ENCODE results near the gene IQCH. TPM values are rescaled to one million over a fixed set of nuclear protein-coding genes. Genes with fewer than 3 reads are reported as not detected.
"Not testable (repeated sequence)": the region's sequence is repeated elsewhere in the genome, so short reads cannot be mapped to it uniquely, and the experiment has no call there.

IQCH gene
- total RNA-seq, 1 experiment from 2014 or later: 1.1 TPM

- Mint-ChIP-seq H3K36me3 (ENCODE audit: insufficient read depth in 1 of 3, low read depth in 3 of 3) (no peaks in the 10 kb centered on the region; a peak in 1 of 7 replicates), H3K4me3 (peak overlapping the region; percentile 60 to 96)
These were observed 1.5 kb downstream of the IQCH start for GRCh38 chr15:67256051-67256450.

GRCh38 chr15:67258412-67258811, 3.8 kb downstream of the IQCH start:
- H3K4me2 ChIP-seq (ENCODE audit: insufficient read depth, insufficient read length, low read length); H4K20me1 ChIP-seq (ENCODE audit: control insufficient read depth, insufficient read depth, insufficient read length); H4K91ac ChIP-seq (ENCODE audit: insufficient read length, low read depth, low read length); H2AK5ac ChIP-seq (ENCODE audit: insufficient read length, low read length); H4K8ac ChIP-seq (replicated peaks; ENCODE audit: insufficient read length, low read depth, low read length); H2BK20ac ChIP-seq (ENCODE audit: low read depth, low read length, poor library complexity, severe bottlenecking); H3K4me3 Mint-ChIP-seq; H3K9ac ChIP-seq (ENCODE audit: extremely low read depth, insufficient read length, low read length); H3K9me3 Mint-ChIP-seq; H3K27ac ChIP-seq (ENCODE audit: insufficient read length, low read depth, low read length); H3K56ac ChIP-seq (ENCODE audit: insufficient read length, low read depth, low read length); H3K79me1 ChIP-seq (ENCODE audit: insufficient read depth, low read depth, low read length, poor library complexity, severe bottlenecking); H3K14ac ChIP-seq (ENCODE audit: insufficient read depth, low read length); H3K27ac Mint-ChIP-seq; DNase-seq; H2BK15ac ChIP-seq (ENCODE audit: low read depth, low read length); H3K23me2 ChIP-seq (ENCODE audit: insufficient read length, low read depth, low read length, poor library complexity, severe bottlenecking); H2AFZ ChIP-seq (ENCODE audit: low read length); H2BK12ac ChIP-seq (ENCODE audit: insufficient read length, low read depth, low read length); H2BK5ac ChIP-seq (ENCODE audit: insufficient read length, low read length); H3K36me3 Mint-ChIP-seq (ENCODE audit: insufficient read depth in 1 of 3, low read depth in 3 of 3); H3K4ac ChIP-seq (ENCODE audit: low read depth, low read length); H3K4me1 ChIP-seq (ENCODE audit: insufficient read depth, low read length); H3K79me2 ChIP-seq (ENCODE audit: insufficient read depth, low read length); H4K5ac ChIP-seq (ENCODE audit: insufficient read length, low read depth, low read length); H2BK120ac ChIP-seq (ENCODE audit: low read depth, low read length, poor library complexity, severe bottlenecking); H3T11ph ChIP-seq (ENCODE audit: low read length); H3K27me3 ChIP-seq (ENCODE audit: insufficient read depth, low read length); H3K18ac ChIP-seq (ENCODE audit: insufficient read length, low read depth, low read length); H3K9me3 ChIP-seq (ENCODE audit: control insufficient read depth, low read depth, low read length); H3K23ac ChIP-seq (ENCODE audit: insufficient read length, low read depth, low read length): not testable (repeated sequence)
- Mint-ChIP-seq H3K27me3 (ENCODE audit: low read depth) (peaks cover 23% of the 10 kb centered on the region), H3K4me1 (peaks cover 9 to 12% of the 10 kb centered on the region in 2 experiments)
- no CpG with 5 or more reads among the region's 3 CpGs for WGBS (ENCODE audit: extremely low coverage, insufficient read length, low lambda C conversion rate)

More at GRCh38 chr15:67256051-67256450, 1.5 kb downstream of the IQCH start:
- no peaks in the 10 kb centered on the region for H3K4me1 ChIP-seq (ENCODE audit: insufficient read depth, low read length)
- H3K79me1 ChIP-seq (ENCODE audit: insufficient read depth, low read depth, low read length, poor library complexity, severe bottlenecking): no peaks in the 10 kb centered on the region
- no peak overlapping the region for H3K23ac ChIP-seq (ENCODE audit: insufficient read length, low read depth, low read length)
- H3K27ac ChIP-seq (ENCODE audit: insufficient read length, low read depth, low read length): no peak overlapping the region
- H3K4ac ChIP-seq (ENCODE audit: low read depth, low read length): no peak overlapping the region
- H2BK5ac ChIP-seq (ENCODE audit: insufficient read length, low read length): no peak overlapping the region
- H2BK20ac ChIP-seq (ENCODE audit: low read depth, low read length, poor library complexity, severe bottlenecking): no peak overlapping the region
- H4K8ac ChIP-seq (replicated peaks; ENCODE audit: insufficient read length, low read depth, low read length): no peak overlapping the region
- no peak for TF ChIP-seq CTCF (conservative IDR thresholded peaks at IDR 0.05)
- no peak overlapping the region for H2BK120ac ChIP-seq (ENCODE audit: low read depth, low read length, poor library complexity, severe bottlenecking)
- Mint-ChIP-seq H3K27me3 (ENCODE audit: low read depth) (peaks cover 23% of the 10 kb centered on the region), H3K27ac (no peak overlapping the region), H3K4me1 (peaks cover 12 to 13% of the 10 kb centered on the region in 2 experiments), H3K9me3 (no peaks in the 10 kb centered on the region)
- no peak overlapping the region for H2BK12ac ChIP-seq (ENCODE audit: insufficient read length, low read depth, low read length)
- peaks cover under 1% of the 10 kb centered on the region; the same call in 1 of the 2 replicates for H3K79me2 ChIP-seq (ENCODE audit: insufficient read depth, low read length)
- no peak overlapping the region for H2AK5ac ChIP-seq (ENCODE audit: insufficient read length, low read length)
- H4K5ac ChIP-seq (ENCODE audit: insufficient read length, low read depth, low read length): no peak overlapping the region
- no peak overlapping the region for H3K9ac ChIP-seq (ENCODE audit: extremely low read depth, insufficient read length, low read length)
- no peak overlapping the region for H3K18ac ChIP-seq (ENCODE audit: insufficient read length, low read depth, low read length)
- no peaks in the 10 kb centered on the region for H3K9me3 ChIP-seq (ENCODE audit: control insufficient read depth, low read depth, low read length)
- H2AFZ ChIP-seq (ENCODE audit: low read length): no peak overlapping the region
- H3T11ph ChIP-seq (ENCODE audit: low read length): no peak overlapping the region
- no peak overlapping the region for H2BK15ac ChIP-seq (ENCODE audit: low read depth, low read length)
- H3K27me3 ChIP-seq (ENCODE audit: insufficient read depth, low read length): no peaks in the 10 kb centered on the region
- no peak overlapping the region for H3K14ac ChIP-seq (ENCODE audit: insufficient read depth, low read length)
- DNase-seq: no peak
- H3K4me2 ChIP-seq (ENCODE audit: insufficient read depth, insufficient read length, low read length): no peak overlapping the region
- no peaks in the 10 kb centered on the region for H4K20me1 ChIP-seq (ENCODE audit: control insufficient read depth, insufficient read depth, insufficient read length)
- no peak overlapping the region for H4K91ac ChIP-seq (ENCODE audit: insufficient read length, low read depth, low read length)
- no peak overlapping the region for H3K56ac ChIP-seq (ENCODE audit: insufficient read length, low read depth, low read length)
- no CpG with 5 or more reads among the region's 3 CpGs for WGBS (ENCODE audit: extremely low coverage, insufficient read length, low lambda C conversion rate)
- no peaks in the 10 kb centered on the region for H3K23me2 ChIP-seq (ENCODE audit: insufficient read length, low read depth, low read length, poor library complexity, severe bottlenecking)

Measured in H9 (cell line).